WTC11 (cell line): Measurements from ENCODE around the gene GATA6.

ENCODE experiments used
- CREM ChIP-seq: sonication (generic); formaldehyde crosslinking; IDR thresholded peaks from 2 replicates; pipeline ENCODE4 v1.8.1; 2022; ENCODE audit warnings: mild to moderate bottlenecking, missing genetic modification reagents, moderate library complexity
- CTCF ChIP-seq: fragments of 200-600 bp; IDR thresholded peaks from 2 replicates; pipeline ENCODE4 v1.8.0; 2022; ENCODE audit warnings: antibody characterized with exemption
- MAX ChIP-seq: sonication (generic); formaldehyde crosslinking; IDR thresholded peaks from 2 replicates; pipeline ENCODE4 v1.8.0; 2022; ENCODE audit warnings: mild to moderate bottlenecking, missing genetic modification reagents
- RELA ChIP-seq: sonication (generic); formaldehyde crosslinking; IDR thresholded peaks from 2 replicates; pipeline ENCODE4 v1.8.1; 2022; ENCODE audit warnings: missing genetic modification reagents, mild to moderate bottlenecking, borderline replicate concordance
- ZBTB21 ChIP-seq: sonication (generic); formaldehyde crosslinking; IDR thresholded peaks from 2 replicates; pipeline ENCODE4 v1.8.1; 2023; ENCODE audit warnings: mild to moderate bottlenecking, missing genetic modification reagents, borderline replicate concordance
- ZNF232 ChIP-seq: sonication (generic); formaldehyde crosslinking; IDR thresholded peaks from 2 replicates; pipeline ENCODE4 v1.8.0; 2022; ENCODE audit warnings: mild to moderate bottlenecking, missing genetic modification reagents
- ZNF532 ChIP-seq: fragments of 250-450 bp; sonication (Bioruptor Pico); IDR thresholded peaks from 2 replicates; pipeline ENCODE4 v1.9.0; 2021; ENCODE audit warnings: mild to moderate bottlenecking, borderline replicate concordance
- TF ChIP-seq, protein P1 (sequence below): sonication (generic); formaldehyde crosslinking; IDR thresholded peaks from 2 replicates; pipeline ENCODE4 v1.8.1; 2023; ENCODE audit warnings: mild to moderate bottlenecking, missing genetic modification reagents
- TF ChIP-seq, protein P2 (sequence below): sonication (generic); formaldehyde crosslinking; conservative IDR thresholded peaks from 2 replicates; pipeline ENCODE4 v1.8.1; 2022; ENCODE audit warnings: mild to moderate bottlenecking, missing genetic modification reagents
- TF ChIP-seq, protein P3 (sequence below): sonication (generic); formaldehyde crosslinking; IDR thresholded peaks from 2 replicates; pipeline ENCODE4 v1.8.1; 2023; ENCODE audit warnings: mild to moderate bottlenecking, missing genetic modification reagents, moderate library complexity
- TF ChIP-seq, protein P4 (sequence below): sonication (generic); formaldehyde crosslinking; IDR thresholded peaks from 2 replicates; pipeline ENCODE4 v1.8.0; 2023; ENCODE audit warnings: missing genetic modification reagents

GRCh38 chr18:22124970-22125369 is 44.4 kb upstream of the GATA6 start:
- TF ChIP-seq RELA (CRISPR knock-in tag) (no peak), CTCF (no peak), MAX (no peak), ZNF532 (CRISPR knock-in tag) (no peak), CREM (CRISPR knock-in tag) (no peak), ZNF232 (CRISPR knock-in tag) (no peak), ZBTB21 (no peak)
- TF ChIP-seq, protein P1, sequence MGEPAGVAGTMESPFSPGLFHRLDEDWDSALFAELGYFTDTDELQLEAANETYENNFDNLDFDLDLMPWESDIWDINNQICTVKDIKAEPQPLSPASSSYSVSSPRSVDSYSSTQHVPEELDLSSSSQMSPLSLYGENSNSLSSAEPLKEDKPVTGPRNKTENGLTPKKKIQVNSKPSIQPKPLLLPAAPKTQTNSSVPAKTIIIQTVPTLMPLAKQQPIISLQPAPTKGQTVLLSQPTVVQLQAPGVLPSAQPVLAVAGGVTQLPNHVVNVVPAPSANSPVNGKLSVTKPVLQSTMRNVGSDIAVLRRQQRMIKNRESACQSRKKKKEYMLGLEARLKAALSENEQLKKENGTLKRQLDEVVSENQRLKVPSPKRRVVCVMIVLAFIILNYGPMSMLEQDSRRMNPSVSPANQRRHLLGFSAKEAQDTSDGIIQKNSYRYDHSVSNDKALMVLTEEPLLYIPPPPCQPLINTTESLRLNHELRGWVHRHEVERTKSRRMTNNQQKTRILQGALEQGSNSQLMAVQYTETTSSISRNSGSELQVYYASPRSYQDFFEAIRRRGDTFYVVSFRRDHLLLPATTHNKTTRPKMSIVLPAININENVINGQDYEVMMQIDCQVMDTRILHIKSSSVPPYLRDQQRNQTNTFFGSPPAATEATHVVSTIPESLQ (CRISPR knock-in tag) = no peak
- TF ChIP-seq, protein P2, sequence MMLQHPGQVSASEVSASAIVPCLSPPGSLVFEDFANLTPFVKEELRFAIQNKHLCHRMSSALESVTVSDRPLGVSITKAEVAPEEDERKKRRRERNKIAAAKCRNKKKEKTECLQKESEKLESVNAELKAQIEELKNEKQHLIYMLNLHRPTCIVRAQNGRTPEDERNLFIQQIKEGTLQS = no peak
- TF ChIP-seq, protein P3, sequence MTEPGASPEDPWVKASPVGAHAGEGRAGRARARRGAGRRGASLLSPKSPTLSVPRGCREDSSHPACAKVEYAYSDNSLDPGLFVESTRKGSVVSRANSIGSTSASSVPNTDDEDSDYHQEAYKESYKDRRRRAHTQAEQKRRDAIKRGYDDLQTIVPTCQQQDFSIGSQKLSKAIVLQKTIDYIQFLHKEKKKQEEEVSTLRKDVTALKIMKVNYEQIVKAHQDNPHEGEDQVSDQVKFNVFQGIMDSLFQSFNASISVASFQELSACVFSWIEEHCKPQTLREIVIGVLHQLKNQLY (CRISPR knock-in tag) = no peak
- TF ChIP-seq, protein P4, sequence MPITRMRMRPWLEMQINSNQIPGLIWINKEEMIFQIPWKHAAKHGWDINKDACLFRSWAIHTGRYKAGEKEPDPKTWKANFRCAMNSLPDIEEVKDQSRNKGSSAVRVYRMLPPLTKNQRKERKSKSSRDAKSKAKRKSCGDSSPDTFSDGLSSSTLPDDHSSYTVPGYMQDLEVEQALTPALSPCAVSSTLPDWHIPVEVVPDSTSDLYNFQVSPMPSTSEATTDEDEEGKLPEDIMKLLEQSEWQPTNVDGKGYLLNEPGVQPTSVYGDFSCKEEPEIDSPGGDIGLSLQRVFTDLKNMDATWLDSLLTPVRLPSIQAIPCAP (CRISPR knock-in tag) = no peak
